Natural killer cell (primary cell): ENCODE results near the gene ADA. TPM values are rescaled to one million over a fixed set of nuclear protein-coding genes. Genes with fewer than 3 reads are reported as not detected.

ENCODE experiments used
- ATAC-seq, 3 donors: fragments of 150-1000 bp in 2 of 3; fragments of 200-7000 bp in 1 of 3; cut with Tn5 transposase; 1 replicate in 1 of 3; 2 replicates in 2 of 3; pipeline ENCODE4 v1.10.0; 2021; ENCODE audit warnings: mild to moderate bottlenecking in 2 of 3, moderate library complexity in 2 of 3
- DNase-seq, 2 donors: peaks; one replicate each; pipeline versions ENCODE4 v3.0.0 to v3.0.0-alpha.2; 2013 to 2021; ENCODE audit warnings: mixed read lengths in 1 of 2
- H3K27ac ChIP-seq: one replicate; pipeline ENCODE4 v1.5.1; 2013; ENCODE audit warnings: mild to moderate bottlenecking, low read length
- H3K27me3 ChIP-seq: one replicate; pipeline ENCODE4 v1.6.1; 2013; ENCODE audit warnings: low read length; ENCODE audit not compliant: control insufficient read depth, insufficient read depth
- H3K36me3 ChIP-seq: one replicate; pipeline ENCODE4 v1.6.1; 2013; ENCODE audit warnings: low read length; ENCODE audit not compliant: control insufficient read depth, insufficient read depth
- H3K4me1 ChIP-seq: one replicate; pipeline ENCODE4 v1.6.1; 2013; ENCODE audit warnings: low read length; ENCODE audit not compliant: control insufficient read depth, insufficient read depth
- H3K4me3 ChIP-seq: one replicate; pipeline ENCODE4 v1.5.1; 2013; ENCODE audit warnings: low read length
- H3K9me3 ChIP-seq: one replicate; pipeline ENCODE4 v1.6.1; 2013; ENCODE audit warnings: low read length; ENCODE audit not compliant: control insufficient read depth, insufficient read depth
- H3K27ac Mint-ChIP-seq, 2 donors: one replicate each; pipeline ENCODE4 v1.8.0; 2022; ENCODE audit warnings: mild to moderate bottlenecking in 2 of 2, mixed read lengths in 2 of 2, moderate library complexity in 1 of 2
- H3K27me3 Mint-ChIP-seq, 2 donors: one replicate each; pipeline ENCODE4 v1.8.0; 2022; ENCODE audit warnings: low read depth in 2 of 2, mixed read lengths in 2 of 2
- H3K36me3 Mint-ChIP-seq: one replicate; pipeline ENCODE4 v1.8.0; 2022; ENCODE audit warnings: mixed read lengths
- H3K4me1 Mint-ChIP-seq, 2 donors: one replicate each; pipeline ENCODE4 v1.8.0; 2022; ENCODE audit warnings: mixed read lengths in 2 of 2
- H3K4me3 Mint-ChIP-seq: one replicate; pipeline ENCODE4 v1.8.0; 2022; ENCODE audit warnings: mild to moderate bottlenecking, moderate library complexity, mixed read lengths
- H3K9me3 Mint-ChIP-seq, 2 donors: one replicate each; pipeline ENCODE4 v1.8.0; 2022; ENCODE audit warnings: mixed read lengths in 2 of 2
- CTCF ChIP-seq: fragments of 200-600 bp; IDR thresholded peaks from one replicate; pipeline ENCODE4 v1.8.0; 2022; ENCODE audit warnings: antibody characterized with exemption
- WGBS: methylation state at CpG from one replicate; pipeline ENCODE4 v1.1.7; 2013; ENCODE audit warnings: missing lambda C conversion rate; ENCODE audit not compliant: insufficient coverage; 5-methylcytosine and 5-hydroxymethylcytosine counted together
- intact Hi-C: fragments of 100-400 bp; cut with micrococcal nuclease; formaldehyde crosslinking; loops from one replicate; pipeline ENCODE4 v1.14.2; 2022
- total RNA-seq, 4 donors: library from RNA; stranded (reverse); fragments of 120-200 nt in 1 of 4; gene quantifications; one replicate each; pipeline versions ENCODE4 v1.2.3 to v1.2.4, GENCODE V29; 2013 to 2022

ADA gene
- total RNA-seq, 3 donors from 2014 or later (not counting 1 experiment from before 2014, with no cell fraction given) = 71.7 to 94.2 (median 73.9) TPM

- Histone ChIP-seq H3K27ac (no peak overlapping the region), H3K27me3 (no peaks in the 10 kb centered on the region), H3K4me1 (peaks cover 85% of the 10 kb centered on the region), H3K9me3 (no peaks in the 10 kb centered on the region), H3K36me3 (no peaks in the 10 kb centered on the region), H3K4me3 (no peak overlapping the region)
- peak in 1 of 2 donors; percentile 12 for DNase-seq
- intact Hi-C loops = no loop called here
- H3K27ac Mint-ChIP-seq = peak overlapping the region in 1 of 2 donors; percentile 89
- H3K27me3 Mint-ChIP-seq = no peaks in the 10 kb centered on the region
- TF ChIP-seq CTCF = no peak
- WGBS = 82% methylated on average over 7 of the region's 7 CpGs
- H3K4me3 Mint-ChIP-seq = peak overlapping the region; percentile 93
- no peaks in the 10 kb centered on the region for H3K9me3 Mint-ChIP-seq
- H3K36me3 Mint-ChIP-seq = no peaks in the 10 kb centered on the region
- no peak for ATAC-seq
- H3K4me1 Mint-ChIP-seq = peaks cover 69 to 76% of the 10 kb centered on the region in 2 donors
Observed at GRCh38 chr20:44648579-44648978, 2.9 kb downstream of the ADA start.

GRCh38 chr20:44648068-44648467 is 3.4 kb downstream of the ADA start:
- WGBS = 87% methylated on average over 5 of the region's 5 CpGs
- H3K27me3 ChIP-seq = no peaks in the 10 kb centered on the region
- H3K27ac ChIP-seq = no peak overlapping the region
- Mint-ChIP-seq H3K36me3 (no peaks in the 10 kb centered on the region), H3K9me3 (no peaks in the 10 kb centered on the region), H3K4me1 (peaks cover 70 to 76% of the 10 kb centered on the region in 2 donors), H3K27me3 (no peaks in the 10 kb centered on the region), H3K4me3 (no peak overlapping the region), H3K27ac (peak overlapping the region; percentile 89 to 92)
- H3K36me3 ChIP-seq = no peaks in the 10 kb centered on the region
- DNase-seq = peak in 1 of 2 donors; percentile 22
- H3K4me3 ChIP-seq = no peak overlapping the region
- ATAC-seq = no peak
- no peak for TF ChIP-seq CTCF
- H3K4me1 ChIP-seq = peaks cover 85% of the 10 kb centered on the region
- H3K9me3 ChIP-seq = no peaks in the 10 kb centered on the region
- intact Hi-C loops = no loop called here

GRCh38 chr20:44646641-44647274 is 4.7 kb downstream of the ADA start:
- H3K36me3 ChIP-seq = no peaks in the 10 kb centered on the region
- H3K9me3 Mint-ChIP-seq = no peaks in the 10 kb centered on the region
- no peaks in the 10 kb centered on the region for H3K36me3 Mint-ChIP-seq
- H3K27me3 ChIP-seq = no peaks in the 10 kb centered on the region
- WGBS = 59% methylated on average over 10 of the region's 10 CpGs
- no peak for TF ChIP-seq CTCF
- intact Hi-C loops = no loop called here
- H3K4me1 ChIP-seq = peaks cover 95% of the 10 kb centered on the region
- DNase-seq = peak in 1 of 2 donors; percentile 45
- no peak overlapping the region for H3K4me3 ChIP-seq
- no peaks in the 10 kb centered on the region for H3K9me3 ChIP-seq
- peak in 1 of 3 donors; percentile 5 for ATAC-seq
- H3K4me3 Mint-ChIP-seq = peak overlapping the region; percentile 81
- no peaks in the 10 kb centered on the region for H3K27me3 Mint-ChIP-seq
- peak overlapping the region; percentile 73 for H3K27ac ChIP-seq
- peaks cover 75 to 81% of the 10 kb centered on the region in 2 donors for H3K4me1 Mint-ChIP-seq
- H3K27ac Mint-ChIP-seq = peak overlapping the region; percentile 89 to 92
